ENCODE measurements around the gene AQP1. TPM values are rescaled to one million over a fixed set of nuclear protein-coding genes. Genes with fewer than 3 reads are reported as not detected.

AQP1 gene
- total and polyA plus RNA-seq, 2 of the 8 experiments (the other 6 are each of a cell fraction or from before 2014, with no cell fraction given) = 0.18 to 0.19 TPM

GRCh38 chr7:30893357-30893756 lies 18.3 kb upstream of the AQP1 start:
- Histone ChIP-seq H4K8ac (ENCODE audit: extremely low read depth, insufficient read depth, low read length) (no peak overlapping the region), H3K27me3 (replicated peaks in 1 of 4; ENCODE audit: control insufficient read depth in 3 of 4, extremely low read depth in 1 of 4, insufficient read depth in 3 of 4, low read length in 3 of 4) (no peaks in the 10 kb centered on the region; a peak in 1 of 7 replicates), H2BK5ac (ENCODE audit: low read depth, low read length) (no peak overlapping the region), H2AK5ac (ENCODE audit: low read depth, low read length) (no peak overlapping the region), H3K79me2 (ENCODE audit: control insufficient read depth in 1 of 2, insufficient read depth in 2 of 2, low read length in 2 of 2) (no peaks in the 10 kb centered on the region), H3K14ac (ENCODE audit: insufficient read length) (no peak overlapping the region), H2AFZ (ENCODE audit: low read length) (no peak overlapping the region), H3K9ac (replicated peaks in 1 of 4; ENCODE audit: extremely low read depth in 1 of 4, low read depth in 3 of 4, low read length in 3 of 4) (no peak overlapping the region), H4K5ac (ENCODE audit: insufficient read length, low read depth, low read length) (no peak overlapping the region), H3K36me3 (ENCODE audit: control insufficient read depth in 2 of 4, insufficient read depth in 4 of 4, low read length in 3 of 4) (no peaks in the 10 kb centered on the region; a peak in 1 of 8 replicates), H3K4me1 (replicated peaks in 1 of 4; ENCODE audit: control insufficient read depth in 3 of 4, insufficient read depth in 4 of 4, low read length in 3 of 4) (peaks cover 0 to 7% (median 2%) of the 10 kb centered on the region in 4 experiments; a peak in 3 of 7 replicates), H3K23me2 (ENCODE audit: low read depth, low read length) (no peaks in the 10 kb centered on the region), H4K91ac (replicated peaks; ENCODE audit: insufficient read length, low read length) (no peak overlapping the region), H2BK15ac (ENCODE audit: low read length) (no peak overlapping the region), H2BK20ac (ENCODE audit: low read length) (no peak overlapping the region), H3K4me2 (ENCODE audit: insufficient read depth in 1 of 2, low read depth in 2 of 2, low read length in 2 of 2) (no peak overlapping the region), H3K4me3 (ENCODE audit: extremely low read depth in 1 of 4, insufficient read depth in 2 of 4, low read depth in 3 of 4, low read length in 4 of 4) (no peak overlapping the region), H3K4ac (replicated peaks; ENCODE audit: insufficient read length, low read depth, low read length) (no peak overlapping the region), H3K79me1 (ENCODE audit: low read depth, low read length) (no peaks in the 10 kb centered on the region), H4K20me1 (replicated peaks in 1 of 2; ENCODE audit: control insufficient read depth in 1 of 2, insufficient read depth in 2 of 2, low read length in 2 of 2) (no peaks in the 10 kb centered on the region), H3K56ac (replicated peaks; ENCODE audit: insufficient read length, low read depth, low read length) (no peak overlapping the region), H2BK12ac (ENCODE audit: low read depth, low read length) (no peak overlapping the region), H2BK120ac (replicated peaks; ENCODE audit: low read depth, low read length) (no peak overlapping the region), H3K23ac (ENCODE audit: insufficient read length) (no peak overlapping the region), H3K9me3 (ENCODE audit: insufficient read depth in 2 of 2, low read depth in 1 of 2, low read length in 1 of 2) (no peaks in the 10 kb centered on the region), H3K18ac (ENCODE audit: extremely low read depth, low read length) (no peak overlapping the region), H3K27ac (ENCODE audit: low read depth, low read length) (no peak overlapping the region)
- DNase-seq (ENCODE audit: low read depth in 1 of 2, low spot score in 2 of 2) (no peak), FAIRE-seq (no peak)
- WGBS, 2 experiments (ENCODE audit: extremely low coverage in 1 of 2, insufficient coverage in 1 of 2, insufficient read length in 1 of 2, insufficient replicate concordance in 2 of 2, low coverage in 1 of 2, low lambda C conversion rate in 2 of 2, missing lambda C conversion rate in 1 of 2) = 92% methylated on average over 6 of the region's 6 CpGs; no CpG with 5 or more reads in 1 of the 2 experiments
- CTCF ChIA-PET (ENCODE audit: partially characterized antibody) = interaction anchor here (0.6 to 2.0 kb wide), 8 partner anchors 15 to 121 kb away, joined by 3 to 7 read pairs (median 4); no protein-coding TSS in a partner anchor
- POLR2A ChIA-PET (ENCODE audit: partially characterized antibody) = no interaction called here
- TF ChIP-seq ATF2 (IDR thresholded peaks at IDR 0.05; ENCODE audit: low read length) = no peak
- no peak for TF ChIP-seq ZNF274 (IDR thresholded peaks at IDR 0.05; ENCODE audit: borderline replicate concordance, extremely low read depth, low read length)
- no peak for TF ChIP-seq SAP30 (IDR thresholded peaks at IDR 0.05; ENCODE audit: insufficient read depth, insufficient replicate concordance, low read length)
- TF ChIP-seq RFX5 (IDR thresholded peaks at IDR 0.05; ENCODE audit: borderline replicate concordance, low read depth, low read length) = no peak
- no peak for TF ChIP-seq RAD21 (IDR thresholded peaks at IDR 0.05 in 1 of 2, conservative IDR thresholded peaks at IDR 0.05 in 1 of 2; ENCODE audit: low read depth in 2 of 2, low read length in 2 of 2)
- TF ChIP-seq SRF (IDR thresholded peaks at IDR 0.05; ENCODE audit: low read depth, low read length) = no peak
- TF ChIP-seq CREB1 (IDR thresholded peaks at IDR 0.05) = no peak
- no peak for TF ChIP-seq BACH1 (IDR thresholded peaks at IDR 0.05; ENCODE audit: low read length)
- no peak for TF ChIP-seq POLR2AphosphoS5 (IDR thresholded peaks at IDR 0.05; ENCODE audit: low read depth, low read length)
- TF ChIP-seq SIX5 (IDR thresholded peaks at IDR 0.05; ENCODE audit: low read depth, low read length) = no peak
- no peak for TF ChIP-seq KDM5A (IDR thresholded peaks at IDR 0.05; ENCODE audit: low read length)
- no peak for TF ChIP-seq CHD1 (IDR thresholded peaks at IDR 0.05; ENCODE audit: low read depth, low read length)
- no peak for TF ChIP-seq TAF7 (optimal IDR thresholded peaks at IDR 0.05; ENCODE audit: borderline replicate concordance, low read depth, low read length)
